RWPE1 (cell line): Measurements from ENCODE around the gene PAXX.
A peak's percentile ranks its signal among the peaks of the same experiment; 100 is the strongest.

Experiments
- CTCF ChIA-PET: fragments of 350-600 bp; sonication (Branson Sonifier 250); formaldehyde crosslinking; extraction: SDS; loops from one replicate; lab custom pipeline; 2021; lab: Yijun Ruan, JAX
- POLR2A ChIA-PET: fragments of 400-600 bp; formaldehyde crosslinking; extraction: SDS; loops from one replicate; lab custom pipeline; 2020; ENCODE audit warnings: antibody characterized with exemption; ENCODE audit not compliant: low non-redundant PET; lab: Yijun Ruan, JAX
- DNase-seq: peaks from one replicate; pipeline ENCODE4 v3.0.0; 2012; ENCODE audit warnings: low spot score
- H3K27ac ChIP-seq: fragments of 450-650 bp; 2 replicates; pipeline ENCODE4 v1.5.1; 2017
- TF ChIP-seq, protein P1 (sequence below): fragments of 450-650 bp; conservative IDR thresholded peaks from 2 replicates; pipeline ENCODE4 v1.5.1; 2017; ENCODE audit warnings: low read depth, mild to moderate bottlenecking

The PAXX gene

DNA sequence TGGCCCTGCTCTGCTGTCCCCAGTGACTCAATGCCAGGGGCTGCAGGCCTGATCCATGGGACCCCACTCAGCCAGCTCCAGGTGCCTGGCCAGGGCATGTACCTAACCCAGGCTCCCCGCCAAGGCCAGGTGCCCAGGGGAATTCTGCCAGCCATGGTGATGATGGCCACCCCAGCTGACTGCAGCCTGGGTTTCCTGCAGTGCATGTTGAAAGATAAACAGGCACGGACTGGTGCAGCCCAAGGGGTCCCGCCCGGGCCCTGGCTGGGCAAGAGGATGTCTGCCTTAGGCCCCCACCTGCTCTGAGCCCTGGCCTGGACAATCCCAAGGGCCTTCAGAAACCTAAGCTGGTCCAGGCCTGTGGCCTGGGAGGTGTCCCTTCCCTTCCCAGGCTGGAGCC lies 34.6 kb downstream of the PAXX start:
- TF ChIP-seq, protein P1, sequence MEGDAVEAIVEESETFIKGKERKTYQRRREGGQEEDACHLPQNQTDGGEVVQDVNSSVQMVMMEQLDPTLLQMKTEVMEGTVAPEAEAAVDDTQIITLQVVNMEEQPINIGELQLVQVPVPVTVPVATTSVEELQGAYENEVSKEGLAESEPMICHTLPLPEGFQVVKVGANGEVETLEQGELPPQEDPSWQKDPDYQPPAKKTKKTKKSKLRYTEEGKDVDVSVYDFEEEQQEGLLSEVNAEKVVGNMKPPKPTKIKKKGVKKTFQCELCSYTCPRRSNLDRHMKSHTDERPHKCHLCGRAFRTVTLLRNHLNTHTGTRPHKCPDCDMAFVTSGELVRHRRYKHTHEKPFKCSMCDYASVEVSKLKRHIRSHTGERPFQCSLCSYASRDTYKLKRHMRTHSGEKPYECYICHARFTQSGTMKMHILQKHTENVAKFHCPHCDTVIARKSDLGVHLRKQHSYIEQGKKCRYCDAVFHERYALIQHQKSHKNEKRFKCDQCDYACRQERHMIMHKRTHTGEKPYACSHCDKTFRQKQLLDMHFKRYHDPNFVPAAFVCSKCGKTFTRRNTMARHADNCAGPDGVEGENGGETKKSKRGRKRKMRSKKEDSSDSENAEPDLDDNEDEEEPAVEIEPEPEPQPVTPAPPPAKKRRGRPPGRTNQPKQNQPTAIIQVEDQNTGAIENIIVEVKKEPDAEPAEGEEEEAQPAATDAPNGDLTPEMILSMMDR, result no peak
- H3K27ac ChIP-seq, result peak overlapping the region; percentile 81
- ChIA-PET CTCF (interaction anchor here (0.6 to 4.7 kb wide), 6 partner anchors 9 to 427 kb away, joined by 3 to 44 read pairs (median 5); partner anchors contain the start of gene NPDC1), POLR2A (no interaction called here)
- DNase-seq, result no peak

DNA sequence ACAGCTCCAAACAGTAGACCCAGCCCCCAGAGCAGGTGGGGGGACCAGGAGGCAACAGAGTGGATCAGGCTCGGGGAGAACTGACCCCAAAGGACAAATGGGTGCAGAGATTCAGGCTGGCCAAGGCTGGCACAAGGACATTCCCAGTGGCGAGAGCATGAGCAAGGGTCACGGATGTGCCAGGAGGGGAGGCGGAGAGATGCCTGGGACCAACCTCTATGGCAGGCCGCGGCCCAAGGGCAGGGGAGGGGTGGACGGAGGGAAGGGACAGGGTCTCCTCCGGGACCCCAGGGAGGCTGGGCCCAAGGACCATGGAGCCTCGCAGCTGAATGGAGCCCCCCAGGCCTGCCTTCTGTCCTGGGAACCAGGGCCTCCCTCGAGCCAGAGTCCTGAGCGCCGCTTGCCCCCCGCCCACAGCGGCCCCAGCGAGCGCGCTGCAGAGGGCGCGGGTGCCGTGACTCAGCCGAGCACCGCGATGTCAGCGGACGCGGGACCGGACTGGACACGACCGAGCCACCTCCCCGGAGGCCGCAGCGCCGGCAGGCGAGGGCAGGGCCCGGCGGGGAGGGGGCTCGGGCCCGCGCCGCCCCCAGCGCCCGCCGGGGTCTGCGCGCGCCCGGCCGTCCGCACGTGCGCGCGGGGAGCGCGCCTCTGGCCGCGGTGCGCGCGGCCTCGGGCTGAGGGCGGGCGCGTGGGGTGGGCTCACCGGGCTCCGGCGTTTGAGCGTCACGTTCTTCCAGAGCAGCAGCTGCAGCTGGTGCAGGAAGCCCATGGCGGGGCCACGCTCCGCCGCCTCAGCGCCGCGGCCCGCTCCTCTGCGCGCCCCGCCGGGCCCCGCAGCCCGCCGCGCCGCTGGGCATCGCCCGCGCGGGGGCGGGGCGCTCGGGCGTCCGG lies 35.4 kb downstream of the PAXX start, which contains the start of gene ABCA2:
TSS of gene ABCA2 (minus strand) at position 869 of the 894 bp plus-strand sequence. CDS start at position 772, 97 bp downstream.
- DNase-seq, result no peak
- TF ChIP-seq, protein P1, result no peak
- POLR2A ChIA-PET, result no interaction called here
- H3K27ac ChIP-seq, result peak within 1 kb of the TSS; percentile 81
- CTCF ChIA-PET, result interaction anchor here (0.6 to 4.7 kb wide), 14 partner anchors 8 to 426 kb away, joined by 3 to 44 read pairs (median 10); partner anchors contain the start of genes NPDC1, PAXX and SAPCD2

DNA sequence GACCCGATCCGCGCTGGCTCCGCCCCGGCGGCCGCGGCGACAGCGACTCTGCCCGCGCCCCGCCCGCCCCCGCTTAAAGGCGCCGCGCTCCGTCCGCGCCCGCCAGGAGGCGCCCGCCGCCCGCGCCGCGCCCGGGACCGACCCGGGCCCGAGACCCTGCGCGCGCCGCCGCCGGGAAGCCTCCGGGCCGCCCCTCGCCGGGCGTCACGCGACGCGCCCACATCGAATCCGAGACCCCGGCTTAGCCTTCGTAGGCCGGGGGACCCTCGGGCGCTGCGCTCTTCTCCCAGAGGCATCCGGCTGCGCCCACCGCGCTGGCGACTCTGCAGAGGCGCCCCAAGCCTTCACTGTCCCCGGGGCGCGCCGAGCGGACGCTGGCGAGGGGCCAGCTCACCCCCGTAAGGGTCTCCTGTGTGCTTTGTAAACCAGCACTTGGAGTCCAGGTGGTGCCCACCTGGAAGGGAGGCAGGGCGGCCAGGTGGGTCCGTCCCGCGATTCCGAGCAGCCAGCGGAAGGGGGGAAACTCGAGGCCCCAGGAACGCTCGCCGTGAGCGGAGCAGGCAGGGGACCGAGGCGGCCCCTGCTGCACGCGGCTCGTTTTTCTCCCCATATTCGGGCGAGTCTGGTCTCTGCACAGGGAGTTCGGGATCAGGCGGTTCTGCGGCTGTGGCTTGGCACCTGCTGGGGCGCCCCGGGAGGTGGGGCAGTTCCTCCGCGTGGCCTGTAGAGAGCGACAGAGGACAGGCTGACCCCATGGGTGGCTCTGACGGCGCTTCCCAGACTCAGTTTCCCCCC lies 36.2 kb downstream of the PAXX start:
- TF ChIP-seq, protein P1, result peak; percentile 75
- no peak for DNase-seq
- ChIA-PET CTCF (interaction anchor here (0.6 to 4.7 kb wide), 44 partner anchors 8 to 619 kb away, joined by 3 to 44 read pairs (median 4); partner anchors contain the start of genes CLIC3, ENTPD8, FBXW5 and NELFB), POLR2A (interaction anchor here (0.5 kb wide), 2 partner anchors 9 to 144 kb away, joined by 3 read pairs; no protein-coding TSS in a partner anchor)
- H3K27ac ChIP-seq, result peak overlapping the region; percentile 81

DNA sequence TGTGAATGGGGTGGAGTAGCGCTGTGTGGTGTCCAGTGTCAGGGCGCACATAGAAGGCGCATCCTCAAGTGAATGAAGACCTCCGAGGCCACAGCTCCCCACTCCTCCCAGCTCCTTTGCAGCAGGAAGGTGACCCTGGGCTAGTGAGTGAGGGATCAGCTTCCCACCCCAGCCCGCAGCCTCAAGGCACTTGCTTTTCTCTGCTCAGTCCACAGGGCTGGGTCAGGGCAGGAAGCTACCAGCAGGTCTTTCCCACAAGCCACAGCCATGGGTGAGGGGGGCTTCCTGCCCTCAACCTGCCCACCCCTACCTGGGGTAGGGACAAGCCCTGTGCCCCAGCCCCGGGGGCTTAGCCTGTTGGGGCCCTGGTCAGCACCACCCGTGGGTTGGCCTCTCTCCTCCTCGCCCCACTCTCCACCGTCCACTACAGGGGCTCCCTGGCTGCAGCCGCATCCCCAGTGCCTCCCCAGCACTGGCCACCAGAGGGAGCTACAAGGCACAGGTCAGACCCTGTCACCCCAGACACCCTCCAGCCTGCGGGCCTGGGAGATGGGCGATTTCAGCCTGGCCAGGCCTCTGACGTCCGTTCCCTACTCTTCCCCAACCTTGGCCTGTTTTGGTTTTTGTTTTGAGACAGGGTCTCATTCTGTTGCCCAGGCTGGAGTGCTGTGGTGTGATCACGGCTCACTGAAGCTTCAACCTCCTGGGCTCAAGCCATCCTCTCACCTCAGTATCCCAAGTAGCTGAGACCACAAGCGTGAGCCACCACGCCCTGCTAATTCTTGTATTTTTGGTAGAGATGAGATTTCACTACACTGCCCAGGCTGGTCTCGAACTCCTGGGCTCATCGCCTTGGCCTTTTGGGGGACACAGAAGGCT lies 37.1 kb downstream of the PAXX start:
- POLR2A ChIA-PET, result interaction anchor here (0.5 kb wide), 2 partner anchors 9 to 145 kb away, joined by 3 read pairs; no protein-coding TSS in a partner anchor
- peak; percentile 78 for DNase-seq
- CTCF ChIA-PET, result interaction anchor here (0.5 to 4.7 kb wide), 62 partner anchors 7 to 620 kb away, joined by 3 to 44 read pairs (median 4); partner anchors contain the start of genes AJM1, CLIC3, ENTPD8 and FBXW5
- TF ChIP-seq, protein P1, result peak; percentile 99
- peak overlapping the region; percentile 81 for H3K27ac ChIP-seq

DNA sequence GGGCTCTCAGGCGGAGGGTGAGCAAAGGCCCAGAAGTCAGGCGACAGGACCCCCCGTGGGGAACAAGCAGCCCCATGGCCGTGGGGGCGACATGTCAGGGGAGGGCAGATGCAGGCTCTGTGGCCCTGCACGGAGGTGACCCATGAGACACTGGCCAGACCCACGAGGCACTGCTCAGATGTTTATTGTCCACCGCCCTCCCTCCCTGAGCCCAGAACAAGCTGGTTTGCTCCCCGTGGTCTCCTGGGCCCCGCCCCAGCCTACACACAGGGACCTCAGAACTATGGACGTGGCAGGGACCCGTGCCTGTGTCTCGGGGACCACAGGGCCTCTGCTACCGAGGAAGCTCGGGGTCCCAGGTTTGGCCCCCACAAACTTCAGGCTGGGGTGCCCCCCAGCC lies 37.8 kb downstream of the PAXX start:
- CTCF ChIA-PET, result interaction anchor here (0.5 to 3.2 kb wide), 44 partner anchors 10 to 272 kb away, joined by 3 to 26 read pairs (median 4); partner anchors contain the start of genes AJM1, CLIC3, LCN8 and NPDC1
- POLR2A ChIA-PET, result no interaction called here
- DNase-seq, result no peak

More for the DNA sequence above, 37.8 kb downstream of the PAXX start:
- peak overlapping the region; percentile 81 for H3K27ac ChIP-seq
- TF ChIP-seq, protein P1, result no peak
